ENCODE measurements around the gene KIF24.

Gene KIF24

DNA sequence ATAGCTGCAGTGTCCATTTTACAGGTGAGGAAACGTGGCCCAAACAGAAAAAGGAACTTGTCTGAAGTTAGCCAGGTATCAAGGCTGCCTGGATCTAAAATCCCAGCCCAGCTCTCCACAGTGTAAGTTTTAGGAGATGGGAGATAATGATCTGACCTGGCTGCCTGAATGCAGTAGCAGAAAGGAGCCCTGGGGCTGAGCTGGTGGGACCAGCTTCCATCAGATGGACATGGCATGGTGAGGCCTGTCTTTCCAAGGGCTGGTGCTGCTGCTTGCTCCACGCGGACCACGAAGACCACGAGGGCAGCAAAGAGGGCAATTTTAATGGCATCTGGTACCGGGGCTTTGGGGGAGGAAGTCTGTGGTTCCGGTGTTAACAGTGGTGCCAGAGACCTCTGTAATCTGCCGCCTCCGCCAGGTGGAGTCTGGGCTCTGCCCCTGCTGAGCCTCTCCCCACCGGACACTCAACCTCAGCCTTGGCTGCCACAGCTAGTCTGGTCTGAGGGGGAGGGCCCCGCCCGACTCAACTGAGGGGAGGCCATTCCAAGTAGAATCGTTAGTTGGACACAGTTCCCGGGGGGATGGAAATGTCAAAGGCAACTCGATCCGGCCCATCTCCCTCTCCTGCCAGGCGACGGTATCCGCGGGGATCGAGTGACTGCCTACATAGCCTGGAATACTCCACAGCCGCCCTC, 47.0 kb upstream of the KIF24 start:
- Histone ChIP-seq H3K27ac (no peak overlapping the region), H3K4me3 (ENCODE audit: low read depth in 1 of 2, low read length in 1 of 2) (peak overlapping the region; percentile 77 to 92), H3K27me3 (peaks cover 59% of the 10 kb centered on the region), H3K9me3 (no peaks in the 10 kb centered on the region), H3K4me1 (ENCODE audit: control insufficient read depth in 1 of 2, insufficient read depth in 1 of 2, low read depth in 1 of 2, low read length in 1 of 2) (peaks cover 33 to 37% of the 10 kb centered on the region in 2 experiments), H3K36me3 (no peaks in the 10 kb centered on the region)
- TF ChIP-seq, protein P1, sequence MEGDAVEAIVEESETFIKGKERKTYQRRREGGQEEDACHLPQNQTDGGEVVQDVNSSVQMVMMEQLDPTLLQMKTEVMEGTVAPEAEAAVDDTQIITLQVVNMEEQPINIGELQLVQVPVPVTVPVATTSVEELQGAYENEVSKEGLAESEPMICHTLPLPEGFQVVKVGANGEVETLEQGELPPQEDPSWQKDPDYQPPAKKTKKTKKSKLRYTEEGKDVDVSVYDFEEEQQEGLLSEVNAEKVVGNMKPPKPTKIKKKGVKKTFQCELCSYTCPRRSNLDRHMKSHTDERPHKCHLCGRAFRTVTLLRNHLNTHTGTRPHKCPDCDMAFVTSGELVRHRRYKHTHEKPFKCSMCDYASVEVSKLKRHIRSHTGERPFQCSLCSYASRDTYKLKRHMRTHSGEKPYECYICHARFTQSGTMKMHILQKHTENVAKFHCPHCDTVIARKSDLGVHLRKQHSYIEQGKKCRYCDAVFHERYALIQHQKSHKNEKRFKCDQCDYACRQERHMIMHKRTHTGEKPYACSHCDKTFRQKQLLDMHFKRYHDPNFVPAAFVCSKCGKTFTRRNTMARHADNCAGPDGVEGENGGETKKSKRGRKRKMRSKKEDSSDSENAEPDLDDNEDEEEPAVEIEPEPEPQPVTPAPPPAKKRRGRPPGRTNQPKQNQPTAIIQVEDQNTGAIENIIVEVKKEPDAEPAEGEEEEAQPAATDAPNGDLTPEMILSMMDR (IDR thresholded peaks at IDR 0.05), result no peak

DNA sequence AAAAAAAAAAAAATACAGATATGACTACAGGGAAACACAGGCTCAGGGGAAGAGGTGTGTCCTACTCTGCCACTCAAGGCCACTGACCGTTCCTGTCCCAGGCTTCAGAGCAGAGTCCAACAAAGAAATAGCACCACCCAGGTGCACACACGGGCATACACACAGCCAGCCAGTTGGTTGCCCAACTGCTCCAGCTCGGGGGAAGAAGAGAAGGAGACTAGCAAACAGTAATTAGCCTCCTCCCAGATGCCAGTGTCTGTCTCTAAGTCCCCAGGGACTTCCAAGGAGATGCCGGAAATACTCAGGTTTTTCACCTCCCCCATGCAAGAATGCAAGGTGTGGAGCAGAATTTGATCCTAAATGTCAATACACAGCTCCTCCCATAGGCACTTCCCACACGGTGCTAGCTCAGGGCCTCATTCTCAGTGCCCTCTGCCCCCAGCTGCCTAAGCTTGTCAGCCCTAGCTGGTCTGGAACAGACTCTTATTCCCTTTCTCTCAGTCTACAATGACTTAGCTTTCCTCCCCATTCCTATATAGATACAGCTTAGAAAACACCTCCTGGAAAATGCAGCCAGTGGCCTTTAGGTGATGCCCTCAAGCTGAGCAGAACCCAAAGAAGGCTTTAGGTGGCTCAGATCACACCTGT, 46.0 kb upstream of the KIF24 start:
- TF ChIP-seq, protein P1 (IDR thresholded peaks at IDR 0.05), result no peak
- H3K4me3 ChIP-seq (ENCODE audit: low read depth in 1 of 2, low read length in 1 of 2), result no peak overlapping the region
- no peaks in the 10 kb centered on the region for H3K9me3 ChIP-seq
- no peak overlapping the region for H3K27ac ChIP-seq
- H3K27me3 ChIP-seq, result peaks cover 56% of the 10 kb centered on the region
- H3K4me1 ChIP-seq (ENCODE audit: control insufficient read depth in 1 of 2, insufficient read depth in 1 of 2, low read depth in 1 of 2, low read length in 1 of 2), result peaks cover 24 to 27% of the 10 kb centered on the region in 2 experiments
- H3K36me3 ChIP-seq, result no peaks in the 10 kb centered on the region

DNA sequence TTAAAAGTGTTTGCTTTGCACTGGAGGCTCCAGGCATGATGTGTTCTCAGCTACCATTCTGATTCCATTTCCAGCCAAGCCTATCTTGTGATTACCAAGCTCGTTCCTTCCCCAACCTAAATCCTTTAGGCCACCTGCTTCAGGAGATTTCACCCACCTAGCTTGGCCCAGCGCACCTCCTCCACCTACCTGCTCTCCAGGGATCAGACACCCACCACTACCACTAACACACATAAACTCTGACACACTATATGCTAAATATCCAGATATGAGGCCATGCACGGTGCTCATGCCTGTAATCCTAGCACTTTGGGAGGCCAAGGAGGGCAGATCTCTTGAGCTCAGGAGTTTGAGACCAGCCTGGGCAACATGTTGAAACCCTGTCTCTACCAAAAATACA, 45.3 kb upstream of the KIF24 start:
- TF ChIP-seq, protein P1 (IDR thresholded peaks at IDR 0.05), result no peak
- Histone ChIP-seq H3K27me3 (peaks cover 49% of the 10 kb centered on the region), H3K4me3 (ENCODE audit: low read depth in 1 of 2, low read length in 1 of 2) (no peak overlapping the region), H3K9me3 (no peaks in the 10 kb centered on the region), H3K36me3 (no peaks in the 10 kb centered on the region), H3K27ac (no peak overlapping the region), H3K4me1 (ENCODE audit: control insufficient read depth in 1 of 2, insufficient read depth in 1 of 2, low read depth in 1 of 2, low read length in 1 of 2) (peaks cover 18 to 20% of the 10 kb centered on the region in 2 experiments)

DNA sequence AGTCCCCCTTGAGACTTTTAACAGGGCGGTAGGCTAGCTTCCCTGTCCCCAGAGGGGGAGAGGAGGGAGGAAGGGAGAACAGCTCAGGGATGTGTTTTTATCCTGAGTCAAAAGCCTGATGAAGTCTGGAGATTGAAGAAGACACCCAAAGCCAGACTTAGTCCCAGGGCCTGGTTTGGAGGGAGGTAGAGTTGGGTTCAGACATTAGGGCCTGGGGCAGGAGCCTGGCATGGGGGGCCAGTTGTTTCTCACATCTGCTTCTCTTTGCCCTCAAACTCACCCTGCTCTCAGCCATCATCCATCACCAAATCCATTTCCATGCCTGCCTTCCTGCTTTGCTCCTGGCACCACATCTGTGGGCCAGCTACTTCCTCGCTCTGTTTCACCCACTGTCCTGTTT, 44.7 kb upstream of the KIF24 start:
- Histone ChIP-seq H3K27me3 (peaks cover 45% of the 10 kb centered on the region), H3K9me3 (no peaks in the 10 kb centered on the region), H3K27ac (no peak overlapping the region), H3K36me3 (no peaks in the 10 kb centered on the region), H3K4me3 (ENCODE audit: low read depth in 1 of 2, low read length in 1 of 2) (no peak overlapping the region), H3K4me1 (ENCODE audit: control insufficient read depth in 1 of 2, insufficient read depth in 1 of 2, low read depth in 1 of 2, low read length in 1 of 2) (peaks cover 17 to 18% of the 10 kb centered on the region in 2 experiments)
- TF ChIP-seq, protein P1 (IDR thresholded peaks at IDR 0.05), result no peak

DNA sequence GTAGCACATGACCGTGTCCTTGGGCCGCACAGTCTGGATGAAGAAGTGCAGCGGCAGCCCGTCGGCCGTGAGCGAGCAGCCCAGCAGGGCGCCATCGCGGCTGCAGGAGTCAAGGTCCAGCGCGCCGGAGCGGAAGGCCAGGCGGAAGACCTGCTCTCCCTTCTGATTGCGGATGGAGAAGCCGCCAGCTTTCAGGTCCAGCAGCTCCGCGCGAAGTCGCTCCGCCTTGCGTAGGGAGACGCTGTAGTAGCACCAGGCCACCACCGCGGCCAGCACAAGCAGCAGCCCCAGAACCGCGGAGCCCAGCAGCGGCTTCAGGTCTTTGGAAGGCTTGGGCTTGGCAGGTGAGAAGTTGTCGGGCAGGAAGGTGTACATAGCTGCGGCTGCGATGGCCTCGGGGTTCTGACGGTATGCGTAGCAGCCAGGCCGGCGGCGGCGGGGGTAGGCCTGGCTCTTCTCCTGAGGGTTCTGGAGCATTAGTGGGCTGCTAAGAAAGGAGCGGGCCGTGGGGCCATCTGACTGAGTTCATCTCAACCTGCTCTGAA, 43.5 kb upstream of the KIF24 start:
- TF ChIP-seq, protein P1 (IDR thresholded peaks at IDR 0.05), result no peak
- Histone ChIP-seq H3K9me3 (no peaks in the 10 kb centered on the region), H3K4me3 (ENCODE audit: low read depth in 1 of 2, low read length in 1 of 2) (no peak overlapping the region), H3K27ac (no peak overlapping the region), H3K36me3 (no peaks in the 10 kb centered on the region), H3K4me1 (ENCODE audit: control insufficient read depth in 1 of 2, insufficient read depth in 1 of 2, low read depth in 1 of 2, low read length in 1 of 2) (peaks cover 16 to 18% of the 10 kb centered on the region in 2 experiments), H3K27me3 (peaks cover 33% of the 10 kb centered on the region)

Measured in neutrophil (primary cell).